ENCODE measurements around the gene MFRP. TPM values are rescaled to one million over a fixed set of nuclear protein-coding genes. Genes with fewer than 3 reads are reported as not detected.

The MFRP gene
- total RNA-seq, 3 donors from 2014 or later: not detected

GRCh38 chr11:119339589-119340334, 6.7 kb downstream of the MFRP start:
- DNase-seq (no peak), ATAC-seq (peak; percentile 8 to 18)
- no peak overlapping the region for H3K4me3 Mint-ChIP-seq
- peaks cover 39% of the 10 kb centered on the region for H3K4me1 Mint-ChIP-seq (ENCODE audit: low read depth)
- peaks cover 2% of the 10 kb centered on the region for H3K36me3 Mint-ChIP-seq (ENCODE audit: insufficient read depth)
- H3K27me3 Mint-ChIP-seq (ENCODE audit: low read depth): peaks cover 36% of the 10 kb centered on the region
- H3K9me3 Mint-ChIP-seq: no peaks in the 10 kb centered on the region

GRCh38 chr11:119338965-119339588, 7.4 kb downstream of the MFRP start:
- H3K9me3 Mint-ChIP-seq: no peaks in the 10 kb centered on the region
- ATAC-seq: no peak
- DNase-seq: no peak
- H3K4me1 Mint-ChIP-seq (ENCODE audit: low read depth): peaks cover 41% of the 10 kb centered on the region
- H3K36me3 Mint-ChIP-seq (ENCODE audit: insufficient read depth): peaks cover 2% of the 10 kb centered on the region
- H3K4me3 Mint-ChIP-seq: no peak overlapping the region
- peaks cover 33% of the 10 kb centered on the region for H3K27me3 Mint-ChIP-seq (ENCODE audit: low read depth)

GRCh38 chr11:119338318-119338890, 8.1 kb downstream of the MFRP start:
- Mint-ChIP-seq H3K4me3 (no peak overlapping the region), H3K9me3 (no peaks in the 10 kb centered on the region), H3K4me1 (ENCODE audit: low read depth) (peaks cover 43% of the 10 kb centered on the region), H3K27me3 (ENCODE audit: low read depth) (peaks cover 30% of the 10 kb centered on the region), H3K36me3 (ENCODE audit: insufficient read depth) (peaks cover 2% of the 10 kb centered on the region)
- ATAC-seq: peak; percentile 41 to 43
- peak; percentile 61 for DNase-seq

- ATAC-seq (no peak), DNase-seq (no peak)
- no peaks in the 10 kb centered on the region for H3K9me3 Mint-ChIP-seq
- peaks cover 2% of the 10 kb centered on the region for H3K36me3 Mint-ChIP-seq (ENCODE audit: insufficient read depth)
- H3K4me1 Mint-ChIP-seq (ENCODE audit: low read depth): peaks cover 43% of the 10 kb centered on the region
- no peak overlapping the region for H3K4me3 Mint-ChIP-seq
- H3K27me3 Mint-ChIP-seq (ENCODE audit: low read depth): peaks cover 26% of the 10 kb centered on the region
Observed at GRCh38 chr11:119337581-119338317, 8.8 kb downstream of the MFRP start.

- Mint-ChIP-seq H3K36me3 (ENCODE audit: insufficient read depth) (peaks cover 2% of the 10 kb centered on the region), H3K27me3 (ENCODE audit: low read depth) (peaks cover 23% of the 10 kb centered on the region), H3K9me3 (no peaks in the 10 kb centered on the region), H3K4me1 (ENCODE audit: low read depth) (peaks cover 43% of the 10 kb centered on the region), H3K4me3 (peak overlapping the region; percentile 64)
- DNase-seq (no peak), ATAC-seq (no peak)
Observed at GRCh38 chr11:119336744-119337469, 9.6 kb downstream of the MFRP start.

- peaks cover 38% of the 10 kb centered on the region for H3K4me1 Mint-ChIP-seq (ENCODE audit: low read depth)
- H3K36me3 Mint-ChIP-seq (ENCODE audit: insufficient read depth): peaks cover 2% of the 10 kb centered on the region
- H3K27me3 Mint-ChIP-seq (ENCODE audit: low read depth): peaks cover 16% of the 10 kb centered on the region
- ATAC-seq (no peak), DNase-seq (no peak)
- peak overlapping the region; percentile 99 for H3K4me3 Mint-ChIP-seq
- H3K9me3 Mint-ChIP-seq: no peaks in the 10 kb centered on the region
Observed at GRCh38 chr11:119335655-119336543, 10.6 kb downstream of the MFRP start.

- H3K36me3 Mint-ChIP-seq (ENCODE audit: insufficient read depth): peaks cover 2% of the 10 kb centered on the region
- peaks cover 36% of the 10 kb centered on the region for H3K4me1 Mint-ChIP-seq (ENCODE audit: low read depth)
- peak overlapping the region; percentile 99 for H3K4me3 Mint-ChIP-seq
- no peaks in the 10 kb centered on the region for H3K9me3 Mint-ChIP-seq
- peaks cover 14% of the 10 kb centered on the region for H3K27me3 Mint-ChIP-seq (ENCODE audit: low read depth)
- DNase-seq: no peak
- no peak for ATAC-seq
Observed at GRCh38 chr11:119335091-119335654, 11.3 kb downstream of the MFRP start.

GRCh38 chr11:119334174-119334930, 12.2 kb downstream of the MFRP start, which contains the start of gene RNF26:
TSS of gene RNF26 (plus strand) at chr11:119334527. CDS start at chr11:119335123, 596 bp downstream.
- peak within 1 kb of the TSS; percentile 99 for H3K4me3 Mint-ChIP-seq
- peaks cover 2% of the 10 kb centered on the region for H3K36me3 Mint-ChIP-seq (ENCODE audit: insufficient read depth)
- H3K9me3 Mint-ChIP-seq: no peaks in the 10 kb centered on the region
- ATAC-seq (peak; percentile 95 to 96), DNase-seq (peak; percentile 91)
- H3K27me3 Mint-ChIP-seq (ENCODE audit: low read depth): peaks cover 14% of the 10 kb centered on the region
- H3K4me1 Mint-ChIP-seq (ENCODE audit: low read depth): peaks cover 34% of the 10 kb centered on the region

GRCh38 chr11:119332111-119332765, 14.3 kb downstream of the MFRP start:
- Mint-ChIP-seq H3K9me3 (no peaks in the 10 kb centered on the region), H3K4me1 (ENCODE audit: low read depth) (peaks cover 22% of the 10 kb centered on the region), H3K27me3 (ENCODE audit: low read depth) (peaks cover 3% of the 10 kb centered on the region), H3K36me3 (ENCODE audit: insufficient read depth) (peaks cover 2% of the 10 kb centered on the region), H3K4me3 (peak overlapping the region; percentile 99)
- DNase-seq (no peak), ATAC-seq (no peak)

- H3K4me3 Mint-ChIP-seq: no peak overlapping the region
- no peaks in the 10 kb centered on the region for H3K36me3 Mint-ChIP-seq (ENCODE audit: insufficient read depth)
- peaks cover 9% of the 10 kb centered on the region for H3K4me1 Mint-ChIP-seq (ENCODE audit: low read depth)
- no peaks in the 10 kb centered on the region for H3K9me3 Mint-ChIP-seq
- DNase-seq: no peak
- ATAC-seq: no peak
- peaks cover 3% of the 10 kb centered on the region for H3K27me3 Mint-ChIP-seq (ENCODE audit: low read depth)
Observed at GRCh38 chr11:119330237-119330636, 16.3 kb downstream of the MFRP start.

- no peak for ATAC-seq
- H3K27me3 Mint-ChIP-seq (ENCODE audit: low read depth): peaks cover 3% of the 10 kb centered on the region
- DNase-seq: no peak
- H3K9me3 Mint-ChIP-seq: no peaks in the 10 kb centered on the region
- no peaks in the 10 kb centered on the region for H3K36me3 Mint-ChIP-seq (ENCODE audit: insufficient read depth)
- peaks cover 3% of the 10 kb centered on the region for H3K4me1 Mint-ChIP-seq (ENCODE audit: low read depth)
- no peak overlapping the region for H3K4me3 Mint-ChIP-seq
Observed at GRCh38 chr11:119329320-119329719, 17.2 kb downstream of the MFRP start.

GRCh38 chr11:119324189-119324588, 22.3 kb downstream of the MFRP start:
- ATAC-seq (no peak), DNase-seq (no peak)
- H3K4me3 Mint-ChIP-seq: no peak overlapping the region
- H3K4me1 Mint-ChIP-seq (ENCODE audit: low read depth): peaks cover 12% of the 10 kb centered on the region
- H3K27me3 Mint-ChIP-seq (ENCODE audit: low read depth): peaks cover 2% of the 10 kb centered on the region
- H3K9me3 Mint-ChIP-seq: no peaks in the 10 kb centered on the region
- H3K36me3 Mint-ChIP-seq (ENCODE audit: insufficient read depth): no peaks in the 10 kb centered on the region

Data from activated T-cell treated with anti-CD3 and anti-CD28 coated beads, Interleukin-2, amount 50 U/mL, for 4 hours (primary cell).